OCI-LY3 (cell line): ENCODE measurements around the gene KRTAP4-1.
"Not testable (repeated sequence)": the region's sequence is repeated elsewhere in the genome, so short reads cannot be mapped to it uniquely, and the experiment has no call there.

Source experiments
- H2AFZ ChIP-seq: fragments of 200-600, 300-600 bp; shearing (Covaris generic); 2 replicates; pipeline ENCODE4 v1.6.0; 2014; ENCODE audit warnings: antibody characterized with exemption, low read depth, low read length
- H3K27ac ChIP-seq: fragments of 200-600, 300-600 bp; sonication (generic); 2 replicates; pipeline ENCODE4 v1.5.1; 2014; ENCODE audit warnings: mild to moderate bottlenecking, low read length, moderate library complexity, mixed read lengths
- H3K27me3 ChIP-seq: fragments of 200-600, 300-600 bp; sonication (generic); 2 replicates; pipeline ENCODE4 v1.6.1; 2014; ENCODE audit warnings: low read depth, low read length, mixed read lengths
- H3K36me3 ChIP-seq: fragments of 200-600, 300-600 bp; sonication (generic); replicated peaks from 2 replicates; pipeline ENCODE3; 2014; ENCODE audit warnings: low read depth, low read length, mixed read lengths
- H3K4me1 ChIP-seq: fragments of 300-600, 200-600 bp; sonication (generic); 2 replicates; pipeline ENCODE4 v1.6.1; 2014; ENCODE audit warnings: low read length, mixed read lengths
- H3K4me2 ChIP-seq: fragments of 200-600, 300-600 bp; sonication (generic); 2 replicates; pipeline ENCODE4 v1.6.1; 2014; ENCODE audit warnings: low read length, mixed read lengths
- H3K4me3 ChIP-seq: fragments of 300-600, 200-600 bp; sonication (generic); 2 replicates; pipeline ENCODE4 v1.5.1; 2014; ENCODE audit warnings: antibody characterized with exemption, mild to moderate bottlenecking, low read length, moderate library complexity
- H3K79me2 ChIP-seq: fragments of 300-600, 200-600 bp; shearing (Covaris generic); 2 replicates; pipeline ENCODE4 v1.6.1; 2014; ENCODE audit warnings: mild to moderate bottlenecking, low read length, mixed read lengths
- H3K9ac ChIP-seq: fragments of 300-600, 200-600 bp; shearing (Covaris generic); 2 replicates; pipeline ENCODE4 v1.6.0; 2014; ENCODE audit warnings: mild to moderate bottlenecking, low read length, moderate library complexity
- H3K9me3 ChIP-seq: fragments of 200-600, 300-600 bp; shearing (Covaris generic); 2 replicates; pipeline ENCODE4 v1.6.1; 2014; ENCODE audit warnings: low read length, mixed read lengths; ENCODE audit not compliant: insufficient read depth
- H4K20me1 ChIP-seq: fragments of 200-600, 300-600 bp; sonication (generic); 2 replicates; pipeline ENCODE4 v1.6.1; 2016; ENCODE audit warnings: low read length, mixed read lengths; ENCODE audit not compliant: insufficient read depth
- EZH2phosphoT487 ChIP-seq: fragments of 200-600 bp; shearing (Covaris generic); IDR thresholded peaks from 2 replicates; pipeline ENCODE4 v1.6.1; 2018; ENCODE audit warnings: antibody characterized with exemption, mixed run types, low read depth
- TF ChIP-seq, protein P1 (sequence below): fragments of 200-600, 300-600 bp; sonication (generic); IDR thresholded peaks from 2 replicates; pipeline ENCODE4 v1.5.1; 2014; ENCODE audit warnings: antibody characterized with exemption, low read length, low read depth

KRTAP4-1 gene

GRCh38 chr17:41151525-41151924 is 33.2 kb downstream of the KRTAP4-1 start:
- Histone ChIP-seq H3K9ac (no peak overlapping the region), H3K79me2 (no peaks in the 10 kb centered on the region), H4K20me1 (no peaks in the 10 kb centered on the region), H3K4me2 (no peak overlapping the region), H3K4me3 (no peak overlapping the region), H3K9me3 (no peaks in the 10 kb centered on the region), H2AFZ (no peak overlapping the region), H3K27ac (no peak overlapping the region), H3K36me3 (no peaks in the 10 kb centered on the region), H3K27me3 (peaks cover 18% of the 10 kb centered on the region; the same call in 1 of the 2 replicates), H3K4me1 (no peaks in the 10 kb centered on the region)
- TF ChIP-seq EZH2phosphoT487 = no peak
- TF ChIP-seq, protein P1, sequence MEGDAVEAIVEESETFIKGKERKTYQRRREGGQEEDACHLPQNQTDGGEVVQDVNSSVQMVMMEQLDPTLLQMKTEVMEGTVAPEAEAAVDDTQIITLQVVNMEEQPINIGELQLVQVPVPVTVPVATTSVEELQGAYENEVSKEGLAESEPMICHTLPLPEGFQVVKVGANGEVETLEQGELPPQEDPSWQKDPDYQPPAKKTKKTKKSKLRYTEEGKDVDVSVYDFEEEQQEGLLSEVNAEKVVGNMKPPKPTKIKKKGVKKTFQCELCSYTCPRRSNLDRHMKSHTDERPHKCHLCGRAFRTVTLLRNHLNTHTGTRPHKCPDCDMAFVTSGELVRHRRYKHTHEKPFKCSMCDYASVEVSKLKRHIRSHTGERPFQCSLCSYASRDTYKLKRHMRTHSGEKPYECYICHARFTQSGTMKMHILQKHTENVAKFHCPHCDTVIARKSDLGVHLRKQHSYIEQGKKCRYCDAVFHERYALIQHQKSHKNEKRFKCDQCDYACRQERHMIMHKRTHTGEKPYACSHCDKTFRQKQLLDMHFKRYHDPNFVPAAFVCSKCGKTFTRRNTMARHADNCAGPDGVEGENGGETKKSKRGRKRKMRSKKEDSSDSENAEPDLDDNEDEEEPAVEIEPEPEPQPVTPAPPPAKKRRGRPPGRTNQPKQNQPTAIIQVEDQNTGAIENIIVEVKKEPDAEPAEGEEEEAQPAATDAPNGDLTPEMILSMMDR = no peak

- Histone ChIP-seq H3K27ac (no peak overlapping the region), H3K4me1 (no peaks in the 10 kb centered on the region), H3K9me3 (no peaks in the 10 kb centered on the region), H4K20me1 (no peaks in the 10 kb centered on the region), H3K79me2 (no peaks in the 10 kb centered on the region), H3K27me3 (peaks cover 18% of the 10 kb centered on the region; the same call in 1 of the 2 replicates), H2AFZ (no peak overlapping the region), H3K9ac (no peak overlapping the region), H3K4me2 (no peak overlapping the region), H3K4me3 (no peak overlapping the region), H3K36me3 (no peaks in the 10 kb centered on the region)
- no peak for TF ChIP-seq EZH2phosphoT487
- TF ChIP-seq, protein P1 = no peak
Observed at GRCh38 chr17:41150026-41150425, 34.7 kb downstream of the KRTAP4-1 start.

DNA sequence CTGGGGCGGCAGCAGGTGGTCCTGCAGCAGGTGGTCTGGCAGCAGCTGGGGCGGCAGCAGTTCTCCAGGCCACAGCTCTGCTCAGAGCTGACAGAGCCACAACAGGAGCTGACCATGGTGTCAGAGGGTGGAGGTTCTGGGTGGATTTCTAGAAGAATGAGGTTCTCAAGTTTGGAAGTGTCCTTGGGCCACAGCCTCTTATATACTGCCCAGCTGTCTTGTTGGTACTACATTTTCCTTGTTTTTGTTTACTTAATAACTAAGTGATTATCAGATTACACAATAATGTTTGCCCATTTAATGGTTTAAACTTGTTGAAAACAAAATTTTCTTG is 35.1 kb downstream of the KRTAP4-1 start, which contains the start of gene KRTAP4-5:
Gene KRTAP4-5 (minus strand): TSS at position 174 of the 334 bp plus-strand sequence. CDS start 58 bp downstream, at position 116.
- no peak for TF ChIP-seq EZH2phosphoT487
- TF ChIP-seq, protein P1 = no peak
- H3K27ac ChIP-seq = no peak within 1 kb of the TSS
- H4K20me1 ChIP-seq = no peaks in the 10 kb centered on the region
- H3K9me3 ChIP-seq = no peaks in the 10 kb centered on the region
- no peaks in the 10 kb centered on the region for H3K36me3 ChIP-seq
- no peaks in the 10 kb centered on the region for H3K79me2 ChIP-seq
- H3K4me1 ChIP-seq = no peaks in the 10 kb centered on the region
- H3K9ac ChIP-seq = no peak within 1 kb of the TSS
- H3K4me3 ChIP-seq = no peak within 1 kb of the TSS
- H2AFZ ChIP-seq = no peak within 1 kb of the TSS
- no peak within 1 kb of the TSS for H3K4me2 ChIP-seq
- peaks cover 18% of the 10 kb centered on the region; the same call in 1 of the 2 replicates for H3K27me3 ChIP-seq

GRCh38 chr17:41148971-41149651 is 35.6 kb downstream of the KRTAP4-1 start:
- H3K36me3 ChIP-seq, H3K9ac ChIP-seq, H3K79me2 ChIP-seq, H3K4me3 ChIP-seq, H3K27ac ChIP-seq, H3K4me2 ChIP-seq, H2AFZ ChIP-seq, H3K9me3 ChIP-seq, H4K20me1 ChIP-seq, H3K4me1 ChIP-seq: not testable (repeated sequence)
- peaks cover 18% of the 10 kb centered on the region; the same call in 1 of the 2 replicates for H3K27me3 ChIP-seq
